ENCODE measurements around the gene ITGA7. TPM values are rescaled to one million over a fixed set of nuclear protein-coding genes. Genes with fewer than 3 reads are reported as not detected.

The ITGA7 gene
- total RNA-seq, 1 experiment from 2014 or later, result 2.7 TPM

DNA sequence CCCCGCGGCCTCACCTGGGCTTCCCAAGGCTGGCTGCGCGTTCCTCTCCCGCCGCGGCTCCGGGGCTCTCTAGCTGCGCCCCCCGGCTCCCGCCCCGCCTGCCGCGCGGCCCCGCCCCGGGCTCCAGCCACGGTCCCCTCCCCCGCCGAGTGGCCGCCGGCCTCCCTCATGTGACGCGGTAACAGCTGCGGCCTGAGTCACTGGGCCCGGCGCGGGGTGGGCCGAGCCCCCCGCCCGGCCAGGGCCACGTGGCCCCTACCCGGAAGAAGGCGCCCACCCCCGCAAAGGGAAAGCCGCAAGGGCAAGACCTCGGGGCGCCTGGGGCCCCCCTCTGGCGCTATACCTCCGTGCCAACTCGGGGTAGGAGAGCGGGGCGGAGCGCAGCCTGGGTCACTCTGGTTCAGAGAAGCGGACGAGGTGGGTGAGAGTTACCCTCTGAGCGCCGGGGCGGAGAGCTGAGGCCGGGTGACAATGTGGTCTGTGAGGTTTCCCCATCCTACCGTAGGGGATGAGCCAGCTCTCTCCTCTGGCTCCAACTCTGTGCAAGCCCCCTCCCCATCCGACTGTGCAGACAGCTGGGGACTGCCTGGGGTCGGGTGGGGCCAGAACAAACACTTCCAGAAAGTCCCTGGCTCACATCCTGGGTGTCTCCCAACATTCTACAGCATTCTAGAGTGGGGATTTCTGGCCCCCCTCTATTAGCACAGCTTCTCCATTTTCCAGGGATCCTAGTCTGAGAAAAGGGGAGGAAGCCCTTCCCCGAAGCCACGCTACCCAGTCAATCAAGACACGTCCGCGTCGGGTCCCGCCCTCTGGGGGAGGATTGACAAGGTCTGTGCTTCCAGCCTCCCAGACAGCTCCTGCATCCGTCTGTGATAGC, 21.5 kb upstream of the ITGA7 start, which contains the start of gene CD63:
Gene CD63 (minus strand): TSS at position 71 of the 880 bp plus-strand sequence. CDS start 668 bp downstream, outside the sequence.
- peak; percentile 73 to 80 for DNase-seq
- Histone ChIP-seq H3K27me3 (ENCODE audit: insufficient read depth, low read depth) (no peaks in the 10 kb centered on the region), H3K4me1 (replicated peaks; ENCODE audit: insufficient read depth) (peaks cover 22% of the 10 kb centered on the region), H3F3A (ENCODE audit: insufficient read depth, low read depth) (peaks cover 34% of the 10 kb centered on the region; the same call in 1 of the 2 replicates), H2AFZ (peak within 1 kb of the TSS; percentile 84), H3K79me2 (ENCODE audit: low read depth) (peaks cover 21% of the 10 kb centered on the region), H3K9me3 (ENCODE audit: insufficient read depth, low read depth) (no peaks in the 10 kb centered on the region), H3K4me2 (peak within 1 kb of the TSS; percentile 83), H3K4me3 (peak within 1 kb of the TSS; percentile 100), H3K36me3 (ENCODE audit: low read depth) (peaks cover 11% of the 10 kb centered on the region; the same call in 1 of the 2 replicates), H4K20me1 (ENCODE audit: insufficient read depth) (peaks cover 30% of the 10 kb centered on the region), H3K9me2 (ENCODE audit: insufficient read depth) (no peaks in the 10 kb centered on the region), H3K27ac (peak within 1 kb of the TSS; percentile 84)
- POLR2A ChIA-PET (ENCODE audit: unreplicated experiment), result interaction anchor here (0.6 to 1.3 kb wide), 2 partner anchors 10 to 204 kb away, joined by 3 to 7 read pairs; no protein-coding TSS in a partner anchor
- CTCF ChIA-PET, result interaction anchor here (0.6 to 1.5 kb wide), 5 partner anchors 8 to 1883 kb away, joined by 3 to 21 read pairs (median 5); no protein-coding TSS in a partner anchor
- TF ChIP-seq, protein P1, sequence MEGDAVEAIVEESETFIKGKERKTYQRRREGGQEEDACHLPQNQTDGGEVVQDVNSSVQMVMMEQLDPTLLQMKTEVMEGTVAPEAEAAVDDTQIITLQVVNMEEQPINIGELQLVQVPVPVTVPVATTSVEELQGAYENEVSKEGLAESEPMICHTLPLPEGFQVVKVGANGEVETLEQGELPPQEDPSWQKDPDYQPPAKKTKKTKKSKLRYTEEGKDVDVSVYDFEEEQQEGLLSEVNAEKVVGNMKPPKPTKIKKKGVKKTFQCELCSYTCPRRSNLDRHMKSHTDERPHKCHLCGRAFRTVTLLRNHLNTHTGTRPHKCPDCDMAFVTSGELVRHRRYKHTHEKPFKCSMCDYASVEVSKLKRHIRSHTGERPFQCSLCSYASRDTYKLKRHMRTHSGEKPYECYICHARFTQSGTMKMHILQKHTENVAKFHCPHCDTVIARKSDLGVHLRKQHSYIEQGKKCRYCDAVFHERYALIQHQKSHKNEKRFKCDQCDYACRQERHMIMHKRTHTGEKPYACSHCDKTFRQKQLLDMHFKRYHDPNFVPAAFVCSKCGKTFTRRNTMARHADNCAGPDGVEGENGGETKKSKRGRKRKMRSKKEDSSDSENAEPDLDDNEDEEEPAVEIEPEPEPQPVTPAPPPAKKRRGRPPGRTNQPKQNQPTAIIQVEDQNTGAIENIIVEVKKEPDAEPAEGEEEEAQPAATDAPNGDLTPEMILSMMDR (conservative IDR thresholded peaks at IDR 0.05), result no peak; the same call in 1 of the 2 replicates
- TF ChIP-seq EZH2 (IDR thresholded peaks at IDR 0.05; ENCODE audit: low read depth), result no peak
- intact Hi-C loops (cut with micrococcal nuclease; ENCODE audit: unreplicated experiment), result loop anchor here (10.0 kb wide), 1 partner anchor 734 kb away; no protein-coding TSS in a partner anchor
- TSS peak; percentile 75 for BruUV-seq (replicated peaks)

DNA sequence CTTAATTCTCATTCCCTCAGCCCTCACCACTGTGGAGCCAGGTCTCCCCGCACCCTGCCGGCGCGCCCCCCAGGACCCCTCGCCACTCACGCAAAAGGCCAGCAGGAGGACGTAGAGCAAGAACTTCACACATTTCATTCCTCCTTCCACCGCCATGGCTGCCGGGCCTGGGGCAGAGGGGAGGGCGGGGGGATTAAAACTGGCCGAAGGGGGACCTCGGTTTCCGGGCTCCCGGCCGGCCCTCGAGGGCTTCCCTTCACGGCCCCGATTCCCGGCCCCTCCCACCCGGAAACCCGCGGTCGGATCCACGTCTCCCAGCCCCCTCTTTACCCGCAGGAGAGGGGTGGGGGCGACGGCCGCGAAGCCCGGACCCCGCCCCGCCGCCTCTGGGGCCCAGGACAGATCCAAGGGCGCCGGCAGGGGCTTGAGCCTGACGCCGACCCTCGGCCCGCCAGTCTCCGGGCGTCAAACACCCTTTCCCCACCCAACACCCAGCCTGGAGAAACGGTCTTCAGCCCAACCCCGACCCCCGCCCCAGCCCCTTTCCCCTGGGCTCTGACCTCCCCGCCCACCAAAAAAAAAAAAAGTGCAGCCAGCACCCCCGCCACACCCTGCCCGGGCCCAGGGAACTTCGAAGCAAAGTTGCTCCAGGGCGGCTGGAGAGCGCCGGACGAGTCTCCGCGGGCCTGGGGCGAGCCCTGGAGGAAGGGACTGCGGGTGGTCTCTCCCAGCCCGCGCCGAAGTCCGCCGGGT, 20.7 kb upstream of the ITGA7 start:
- BruUV-seq (replicated peaks), result no TSS peak
- peak overlapping the region; percentile 100 for H3K4me3 ChIP-seq
- ChIA-PET POLR2A (ENCODE audit: unreplicated experiment) (interaction anchor here (1.3 kb wide), 1 partner anchor 10 kb away, joined by 7 read pairs; no protein-coding TSS in a partner anchor), CTCF (no interaction called here)
- peaks cover 30% of the 10 kb centered on the region for H3K4me1 ChIP-seq (replicated peaks; ENCODE audit: insufficient read depth)
- peaks cover 41% of the 10 kb centered on the region; the same call in 1 of the 2 replicates for H3F3A ChIP-seq (ENCODE audit: insufficient read depth, low read depth)
- H3K27ac ChIP-seq, result peak overlapping the region; percentile 84
- no peaks in the 10 kb centered on the region for H3K27me3 ChIP-seq (ENCODE audit: insufficient read depth, low read depth)
- H3K36me3 ChIP-seq (ENCODE audit: low read depth), result peaks cover 11% of the 10 kb centered on the region; the same call in 1 of the 2 replicates
- peaks cover 21% of the 10 kb centered on the region for H3K79me2 ChIP-seq (ENCODE audit: low read depth)
- DNase-seq, result peak; percentile 43 to 61
- H4K20me1 ChIP-seq (ENCODE audit: insufficient read depth), result peaks cover 30% of the 10 kb centered on the region
- TF ChIP-seq EZH2 (IDR thresholded peaks at IDR 0.05; ENCODE audit: low read depth), result no peak
- TF ChIP-seq, protein P1 (conservative IDR thresholded peaks at IDR 0.05), result no peak
- H3K4me2 ChIP-seq, result peak overlapping the region; percentile 83
- no peaks in the 10 kb centered on the region for H3K9me2 ChIP-seq (ENCODE audit: insufficient read depth)
- H2AFZ ChIP-seq, result peak overlapping the region; percentile 84
- intact Hi-C loops (cut with micrococcal nuclease; ENCODE audit: unreplicated experiment), result loop anchor here (10.0 kb wide), 1 partner anchor 734 kb away; no protein-coding TSS in a partner anchor
- no peaks in the 10 kb centered on the region for H3K9me3 ChIP-seq (ENCODE audit: insufficient read depth, low read depth)

All from PC-9 (cell line).